Thyroid gland (tissue), 4 donors: ENCODE data around the gene NOTCH2. TPM values are rescaled to one million over a fixed set of nuclear protein-coding genes. Genes with fewer than 3 reads are reported as not detected.

Experiments used
- DNase-seq, 2 donors: peaks; one replicate each; pipeline ENCODE4 v3.0.0-alpha.2; 2019
- H3K27ac ChIP-seq, 3 donors: fragments of 200-600 bp; sonication (generic); 1 replicate in 2 of 3; 2 replicates in 1 of 3; pipeline ENCODE4 v1.5.1; 2016 to 2019; ENCODE audit warnings: mild to moderate bottlenecking in 1 of 3, moderate library complexity in 1 of 3
- H3K27me3 ChIP-seq: fragments of 200-600 bp; sonication (generic); one replicate; pipeline ENCODE4 v1.5.1; 2019
- H3K36me3 ChIP-seq, 2 donors: fragments of 200-600 bp; sonication (generic); one replicate each; pipeline ENCODE4 v1.5.1; 2016 to 2019
- H3K4me1 ChIP-seq, 2 donors: fragments of 200-600 bp; sonication (generic); one replicate each; pipeline ENCODE4 v1.5.1; 2017 to 2019
- H3K4me3 ChIP-seq, 3 donors: fragments of 200-600 bp; sonication (generic); replicated peaks in 1 of 3; 1 replicate in 2 of 3; 2 replicates in 1 of 3; pipeline ENCODE4 v1.5.1; 2016; ENCODE audit warnings: mild to moderate bottlenecking in 1 of 3
- H3K9me3 ChIP-seq: fragments of 200-600 bp; sonication (generic); one replicate; pipeline ENCODE4 v1.5.1; 2017
- POLR2A ChIP-seq, 2 donors: fragments of 450-650 bp; IDR thresholded peaks; one replicate each; pipeline ENCODE4 v1.6.1; 2017; ENCODE audit warnings: antibody characterized with exemption in 2 of 2, mild to moderate bottlenecking in 2 of 2, moderate library complexity in 1 of 2
- WGBS, 2 donors: methylation state at CpG; one replicate each; pipeline ENCODE4 v1.1.5; 2017; 5-methylcytosine and 5-hydroxymethylcytosine counted together
- intact Hi-C: fragments of 100-400 bp; cut with DNase I; formaldehyde crosslinking; loops from one replicate; pipeline ENCODE4 v1.15.1; 2023
- total RNA-seq, 4 donors: library from RNA; depleted of rRNA; stranded (reverse); fragments of >200 nt; gene quantifications; one replicate each; pipeline ENCODE4 v1.2.3, GENCODE V29; 2016
- TF ChIP-seq, protein P1 (sequence below), 6 experiments: fragments of 200-600 bp in 3 of 6; fragments of 450-650 bp in 3 of 6; sonication (generic) in 3 of 6; IDR thresholded peaks; one replicate each; pipeline ENCODE4 v1.5.1; 2016 to 2019; ENCODE audit warnings: antibody characterized with exemption in 6 of 6, mild to moderate bottlenecking in 2 of 6, inconsistent platforms in 1 of 6, moderate library complexity in 1 of 6

The NOTCH2 gene
- total RNA-seq, 4 donors from 2014 or later, result 87.2 to 142 (median 115) TPM

- Histone ChIP-seq H3K9me3 (peaks cover 4% of the 10 kb centered on the region), H3K4me3 (no peak overlapping the region), H3K4me1 (no peaks in the 10 kb centered on the region), H3K36me3 (no peaks in the 10 kb centered on the region), H3K27ac (no peak overlapping the region), H3K27me3 (no peaks in the 10 kb centered on the region)
- no peak for TF ChIP-seq POLR2A (IDR thresholded peaks at IDR 0.05)
- 81 to 95% methylated on average over 3 of the region's 3 CpGs for WGBS, 2 donors
- no peak for DNase-seq
- intact Hi-C loops, result no loop called here
These were observed 160.8 kb downstream of the NOTCH2 start for GRCh38 chr1:119908661-119909060.

DNA sequence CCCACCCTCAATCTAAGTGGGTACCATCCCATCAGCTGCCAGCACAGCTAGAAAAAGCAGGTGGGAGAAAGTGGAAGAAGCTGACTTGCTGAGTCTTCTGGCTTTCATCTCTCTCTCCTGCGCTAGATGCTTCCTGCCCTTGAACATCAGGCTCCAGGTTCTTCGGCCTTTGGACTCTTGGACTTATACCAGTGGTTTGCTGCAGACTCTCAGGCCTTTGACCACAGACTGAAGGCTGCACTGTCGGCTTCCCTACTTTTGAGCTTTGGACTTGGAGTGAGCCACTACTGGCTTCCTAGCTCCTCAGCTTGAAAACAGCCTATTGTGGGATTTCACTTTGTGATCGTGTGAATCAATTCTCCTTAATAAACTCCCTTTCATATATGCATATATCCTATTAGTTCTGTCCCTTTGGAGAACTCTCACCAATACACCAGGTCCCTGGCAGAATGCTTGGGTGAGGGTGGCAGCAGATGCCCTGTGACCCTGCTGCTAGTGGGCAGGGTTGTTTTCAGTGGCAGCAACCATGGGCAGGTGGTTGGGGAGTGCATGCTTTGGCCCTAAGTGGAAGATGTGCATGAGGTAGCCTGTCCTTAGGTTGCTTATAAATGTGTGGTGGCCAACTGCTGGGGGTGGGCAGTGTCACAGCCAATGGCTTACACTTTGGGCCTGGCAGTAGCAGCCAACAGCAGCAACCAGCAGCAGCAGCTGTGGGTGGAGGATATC lies 162.4 kb downstream of the NOTCH2 start:
- no peak overlapping the region for H3K4me3 ChIP-seq
- H3K36me3 ChIP-seq, result no peaks in the 10 kb centered on the region
- no peak overlapping the region for H3K27ac ChIP-seq
- WGBS, 2 donors, result 93 to 97% methylated on average over 4 of the region's 4 CpGs
- intact Hi-C loops, result no loop called here
- H3K27me3 ChIP-seq, result no peaks in the 10 kb centered on the region
- DNase-seq, result no peak
- H3K4me1 ChIP-seq, result no peaks in the 10 kb centered on the region
- no peak for TF ChIP-seq POLR2A (IDR thresholded peaks at IDR 0.05)
- TF ChIP-seq, protein P1, sequence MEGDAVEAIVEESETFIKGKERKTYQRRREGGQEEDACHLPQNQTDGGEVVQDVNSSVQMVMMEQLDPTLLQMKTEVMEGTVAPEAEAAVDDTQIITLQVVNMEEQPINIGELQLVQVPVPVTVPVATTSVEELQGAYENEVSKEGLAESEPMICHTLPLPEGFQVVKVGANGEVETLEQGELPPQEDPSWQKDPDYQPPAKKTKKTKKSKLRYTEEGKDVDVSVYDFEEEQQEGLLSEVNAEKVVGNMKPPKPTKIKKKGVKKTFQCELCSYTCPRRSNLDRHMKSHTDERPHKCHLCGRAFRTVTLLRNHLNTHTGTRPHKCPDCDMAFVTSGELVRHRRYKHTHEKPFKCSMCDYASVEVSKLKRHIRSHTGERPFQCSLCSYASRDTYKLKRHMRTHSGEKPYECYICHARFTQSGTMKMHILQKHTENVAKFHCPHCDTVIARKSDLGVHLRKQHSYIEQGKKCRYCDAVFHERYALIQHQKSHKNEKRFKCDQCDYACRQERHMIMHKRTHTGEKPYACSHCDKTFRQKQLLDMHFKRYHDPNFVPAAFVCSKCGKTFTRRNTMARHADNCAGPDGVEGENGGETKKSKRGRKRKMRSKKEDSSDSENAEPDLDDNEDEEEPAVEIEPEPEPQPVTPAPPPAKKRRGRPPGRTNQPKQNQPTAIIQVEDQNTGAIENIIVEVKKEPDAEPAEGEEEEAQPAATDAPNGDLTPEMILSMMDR (IDR thresholded peaks at IDR 0.05), result no peak
- H3K9me3 ChIP-seq, result peaks cover 4% of the 10 kb centered on the region

GRCh38 chr1:119903443-119903835 lies 166.0 kb downstream of the NOTCH2 start:
- H3K4me3 ChIP-seq, result no peak overlapping the region
- H3K9me3 ChIP-seq, result peaks cover 4% of the 10 kb centered on the region
- H3K36me3 ChIP-seq, result no peaks in the 10 kb centered on the region
- intact Hi-C loops, result no loop called here
- no peak for DNase-seq
- H3K27ac ChIP-seq, result no peak overlapping the region
- no peaks in the 10 kb centered on the region for H3K27me3 ChIP-seq
- TF ChIP-seq, protein P1 (IDR thresholded peaks at IDR 0.05), result no peak
- TF ChIP-seq POLR2A (IDR thresholded peaks at IDR 0.05), result no peak
- no peaks in the 10 kb centered on the region for H3K4me1 ChIP-seq

DNA sequence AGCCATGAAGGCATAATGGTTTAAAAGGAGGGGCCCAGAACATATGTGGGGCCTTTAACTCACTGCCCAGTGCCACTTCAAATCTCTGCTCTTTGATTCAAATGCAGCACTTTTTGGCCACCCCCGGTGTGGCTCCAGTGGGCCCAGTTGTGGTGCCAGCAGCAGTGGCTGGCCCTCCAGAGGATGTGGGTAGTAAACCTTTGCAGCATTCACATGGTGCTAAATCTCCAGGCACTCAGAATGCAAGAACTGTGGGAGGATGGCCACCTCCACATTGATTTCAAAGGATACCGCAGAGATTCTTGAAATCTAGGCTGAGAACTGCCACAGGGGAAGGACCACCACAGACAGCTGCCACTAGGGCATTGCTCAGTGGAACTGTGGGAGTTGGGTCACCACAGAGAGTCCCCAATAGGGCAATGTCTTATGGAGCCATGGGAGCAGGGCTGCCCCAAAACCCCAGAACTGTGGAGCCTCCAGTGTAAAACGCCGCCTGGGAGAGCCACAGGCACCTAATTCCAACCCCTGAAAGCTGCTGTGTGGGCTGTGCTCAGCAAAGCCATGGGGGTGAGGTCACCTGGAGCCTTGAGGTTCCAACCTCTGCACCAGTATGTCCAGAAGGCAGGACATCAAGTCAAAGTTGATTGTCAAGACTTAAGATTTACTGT lies 166.6 kb downstream of the NOTCH2 start:
- TF ChIP-seq, protein P1 (IDR thresholded peaks at IDR 0.05), result no peak
- TF ChIP-seq POLR2A (IDR thresholded peaks at IDR 0.05), result no peak
- H3K4me1 ChIP-seq, result no peaks in the 10 kb centered on the region
- peaks cover 4% of the 10 kb centered on the region for H3K9me3 ChIP-seq
- no peaks in the 10 kb centered on the region for H3K27me3 ChIP-seq
- WGBS, 2 donors, result 83 to 91% methylated on average over 4 of the region's 4 CpGs
- no peaks in the 10 kb centered on the region for H3K36me3 ChIP-seq
- intact Hi-C loops, result no loop called here
- no peak overlapping the region for H3K27ac ChIP-seq
- DNase-seq, result no peak
- H3K4me3 ChIP-seq, result no peak overlapping the region

GRCh38 chr1:119898981-119899720 lies 170.3 kb downstream of the NOTCH2 start:
- Histone ChIP-seq H3K27me3 (no peaks in the 10 kb centered on the region), H3K27ac (no peak overlapping the region), H3K4me1 (no peaks in the 10 kb centered on the region), H3K9me3 (no peaks in the 10 kb centered on the region), H3K36me3 (no peaks in the 10 kb centered on the region), H3K4me3 (no peak overlapping the region)
- intact Hi-C loops, result no loop called here
- TF ChIP-seq, protein P1 (IDR thresholded peaks at IDR 0.05), result no peak
- no peak for TF ChIP-seq POLR2A (IDR thresholded peaks at IDR 0.05)
- DNase-seq, result no peak
- 91 to 92% methylated on average over 3 of the region's 3 CpGs for WGBS, 2 donors
